Mesenchymal stem cell (in vitro differentiated cells and primary cell): ENCODE measurements around the gene WAPL.
A peak's percentile ranks its signal among the peaks of the same experiment; 100 is the strongest.

Source experiments
- DNase-seq: peaks from one replicate; pipeline ENCODE4 v3.0.0-alpha.2; 2013
- H2AFZ ChIP-seq: one replicate; pipeline ENCODE4 v1.6.1; 2013; ENCODE audit warnings: low read depth, mild to moderate bottlenecking, control low read depth, inconsistent platforms, low read length, moderate library complexity
- H2AK5ac ChIP-seq: 2 replicates; pipeline ENCODE4 v1.6.1; 2013; ENCODE audit warnings: low read length, moderate library complexity, mild to moderate bottlenecking, inconsistent platforms; ENCODE audit not compliant: severe bottlenecking
- H2BK120ac ChIP-seq: one replicate; pipeline ENCODE4 v1.6.1; 2013; ENCODE audit warnings: low read depth, mild to moderate bottlenecking, inconsistent platforms, low read length, moderate library complexity
- H2BK12ac ChIP-seq, 2 experiments: one replicate each; pipeline ENCODE4 v1.6.1; 2013; ENCODE audit warnings: inconsistent platforms in 2 of 2, low read length in 2 of 2, mild to moderate bottlenecking in 2 of 2, moderate library complexity in 2 of 2, control low read depth in 1 of 2
- H2BK15ac ChIP-seq: one replicate; pipeline ENCODE4 v1.6.1; 2013; ENCODE audit warnings: mild to moderate bottlenecking, low read depth, inconsistent platforms; ENCODE audit not compliant: poor library complexity, severe bottlenecking
- H2BK5ac ChIP-seq: 2 replicates; pipeline ENCODE4 v1.6.1; 2013; ENCODE audit warnings: low read depth, mild to moderate bottlenecking, low read length, control low read depth, inconsistent platforms; ENCODE audit not compliant: poor library complexity, severe bottlenecking
- H3K14ac ChIP-seq, 2 experiments: one replicate each; pipeline ENCODE4 v1.6.1; 2013; ENCODE audit warnings: inconsistent platforms in 2 of 2, low read length in 2 of 2, control low read depth in 1 of 2, mild to moderate bottlenecking in 1 of 2, moderate library complexity in 1 of 2
- H3K18ac ChIP-seq, 2 experiments: one replicate each; pipeline ENCODE4 v1.6.1; 2013; ENCODE audit warnings: inconsistent platforms in 2 of 2, low read length in 2 of 2, control low read depth in 1 of 2, low read depth in 1 of 2, mild to moderate bottlenecking in 1 of 2
- H3K23ac ChIP-seq, 2 experiments: one replicate each; pipeline ENCODE4 v1.6.1; 2013; ENCODE audit warnings: inconsistent platforms in 2 of 2, low read length in 2 of 2, mild to moderate bottlenecking in 2 of 2, moderate library complexity in 2 of 2, control low read depth in 1 of 2
- H3K27ac ChIP-seq: 2 replicates; pipeline ENCODE4 v1.5.1; 2013; ENCODE audit warnings: mild to moderate bottlenecking, moderate library complexity, low read length, control low read depth, inconsistent platforms; ENCODE audit not compliant: poor library complexity, severe bottlenecking
- H3K27me3 ChIP-seq, 2 experiments: 2 replicates each; pipeline versions ENCODE4 v1.6.1 to v1.7.0; 2013; ENCODE audit warnings: low read length in 2 of 2, mild to moderate bottlenecking in 2 of 2, moderate library complexity in 2 of 2, control low read depth in 1 of 2, inconsistent platforms in 1 of 2; ENCODE audit not compliant: control insufficient read depth in 1 of 2, insufficient read depth in 1 of 2
- H3K36me3 ChIP-seq, 2 experiments: 2 replicates each; pipeline versions ENCODE4 v1.6.1 to v1.7.0; 2013; ENCODE audit warnings: low read length in 2 of 2, control low read depth in 1 of 2, inconsistent platforms in 1 of 2, low read depth in 1 of 2, mild to moderate bottlenecking in 1 of 2; ENCODE audit not compliant: insufficient read depth in 2 of 2, control insufficient read depth in 1 of 2
- H3K4ac ChIP-seq, 2 experiments: one replicate each; pipeline ENCODE4 v1.6.1; 2013; ENCODE audit warnings: inconsistent platforms in 2 of 2, low read length in 2 of 2, mild to moderate bottlenecking in 2 of 2, moderate library complexity in 2 of 2, control low read depth in 1 of 2, low read depth in 1 of 2
- H3K4me1 ChIP-seq: 2 replicates; pipeline ENCODE4 v1.6.1; 2013; ENCODE audit warnings: low read depth, low read length, control low read depth; ENCODE audit not compliant: control insufficient read depth, insufficient read depth
- H3K4me2 ChIP-seq: 2 replicates; pipeline ENCODE4 v1.6.1; 2013; ENCODE audit warnings: low read length, mild to moderate bottlenecking, inconsistent platforms; ENCODE audit not compliant: poor library complexity, severe bottlenecking
- H3K4me3 ChIP-seq, 2 experiments: 2 replicates each; pipeline versions ENCODE4 v1.5.1 to v1.7.0; 2013; ENCODE audit warnings: low read length in 2 of 2, mild to moderate bottlenecking in 2 of 2, control low read depth in 1 of 2, low read depth in 1 of 2; ENCODE audit not compliant: insufficient read depth in 1 of 2
- H3K79me1 ChIP-seq: replicated peaks from 2 replicates; pipeline ENCODE4 v1.6.1; 2013; ENCODE audit warnings: mild to moderate bottlenecking, control low read depth, low read length, inconsistent platforms; ENCODE audit not compliant: poor library complexity, severe bottlenecking
- H3K9ac ChIP-seq: 2 replicates; pipeline ENCODE4 v1.7.0; 2013; ENCODE audit warnings: mild to moderate bottlenecking, low read length, moderate library complexity
- H3K9me3 ChIP-seq: 2 replicates; pipeline ENCODE4 v1.7.0; 2013; ENCODE audit warnings: mild to moderate bottlenecking, low read length; ENCODE audit not compliant: control insufficient read depth
- H4K8ac ChIP-seq: one replicate; pipeline ENCODE4 v1.6.1; 2013; ENCODE audit warnings: inconsistent platforms, mild to moderate bottlenecking, low read length, moderate library complexity
- H4K91ac ChIP-seq: one replicate; pipeline ENCODE4 v1.6.1; 2013; ENCODE audit warnings: mild to moderate bottlenecking, low read length, inconsistent platforms
- WGBS: methylation state at CpG from one replicate; pipeline ENCODE4 v1.1.7; 2013; ENCODE audit warnings: mixed read lengths; 5-methylcytosine and 5-hydroxymethylcytosine counted together

The WAPL gene

GRCh38 chr10:86451604-86451960 is 70.0 kb downstream of the WAPL start:
- no peak overlapping the region for H2BK5ac ChIP-seq
- peaks cover 19 to 78% of the 10 kb centered on the region in 2 experiments for H3K36me3 ChIP-seq
- no peak overlapping the region for H3K14ac ChIP-seq
- H3K79me1 ChIP-seq, result peaks cover 5% of the 10 kb centered on the region
- no peak overlapping the region for H3K18ac ChIP-seq
- H2AFZ ChIP-seq, result no peak overlapping the region
- H3K4me3 ChIP-seq, result no peak overlapping the region
- H2BK12ac ChIP-seq, result no peak overlapping the region
- H3K27me3 ChIP-seq, result no peaks in the 10 kb centered on the region
- peak overlapping the region; percentile 69 for H3K27ac ChIP-seq
- DNase-seq, result no peak
- no peak overlapping the region for H3K23ac ChIP-seq
- no peak overlapping the region for H3K4ac ChIP-seq
- no CpG with 5 or more reads among the region's 4 CpGs for WGBS
- no peak overlapping the region for H4K8ac ChIP-seq
- no peak overlapping the region for H3K4me2 ChIP-seq
- H2BK15ac ChIP-seq, result no peak overlapping the region
- H3K9me3 ChIP-seq, result no peaks in the 10 kb centered on the region
- no peak overlapping the region for H2BK120ac ChIP-seq
- no peak overlapping the region for H2AK5ac ChIP-seq
- H4K91ac ChIP-seq, result no peak overlapping the region
- no peak overlapping the region for H3K9ac ChIP-seq
- H3K4me1 ChIP-seq, result peaks cover 2% of the 10 kb centered on the region

DNA sequence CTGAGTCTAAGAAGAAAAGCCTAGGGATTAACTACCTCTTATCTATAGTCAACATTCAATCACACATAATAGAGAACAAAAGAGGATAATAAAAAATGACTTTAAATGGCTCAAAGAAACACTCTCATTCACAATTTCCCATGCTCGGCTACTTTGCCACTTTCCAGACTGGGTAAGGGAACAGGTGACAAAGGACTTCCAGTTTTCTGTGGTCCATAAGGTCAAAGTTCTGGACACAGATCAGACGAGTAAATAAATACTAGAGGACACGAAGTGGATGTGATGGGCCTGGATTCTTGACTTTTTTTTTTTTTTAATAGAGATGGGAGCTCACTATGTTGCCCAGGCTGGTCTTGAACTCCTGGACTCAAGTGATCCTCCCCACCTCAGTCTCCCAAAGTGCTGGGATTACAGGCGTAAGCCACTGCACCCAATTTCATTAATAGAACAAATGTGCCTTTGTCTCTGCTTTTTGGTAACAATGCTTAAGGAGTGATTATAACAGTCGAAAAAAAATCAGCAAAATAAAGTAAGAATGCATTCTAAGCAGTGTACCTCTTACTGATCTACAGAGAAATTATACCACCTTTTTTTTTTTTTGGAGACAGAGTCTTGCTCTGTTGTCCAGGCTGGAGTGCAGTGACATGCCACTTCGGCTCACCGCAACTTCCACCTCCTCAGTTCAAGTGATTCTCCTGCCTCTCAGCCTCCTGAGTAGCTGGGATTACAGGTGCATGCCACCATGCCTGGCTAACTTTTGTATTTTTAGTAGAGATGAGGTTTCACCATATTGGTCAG is 70.6 kb downstream of the WAPL start:
- Histone ChIP-seq H4K8ac (no peak overlapping the region), H2BK12ac (no peak overlapping the region), H3K23ac (no peak overlapping the region), H3K27ac (no peak overlapping the region), H2BK5ac (no peak overlapping the region), H3K9me3 (no peaks in the 10 kb centered on the region), H3K14ac (no peak overlapping the region), H3K79me1 (peaks cover 5% of the 10 kb centered on the region), H2BK120ac (no peak overlapping the region), H3K27me3 (no peaks in the 10 kb centered on the region), H3K4me2 (no peak overlapping the region), H3K9ac (no peak overlapping the region), H2AK5ac (no peak overlapping the region), H3K4me1 (peaks cover 2% of the 10 kb centered on the region), H3K4me3 (no peak overlapping the region), H3K4ac (no peak overlapping the region), H3K36me3 (peaks cover 19 to 75% of the 10 kb centered on the region in 2 experiments), H3K18ac (no peak overlapping the region), H2BK15ac (no peak overlapping the region), H4K91ac (no peak overlapping the region), H2AFZ (no peak overlapping the region)
- 92% methylated on average over 3 of the region's 7 CpGs for WGBS
- DNase-seq, result no peak

DNA sequence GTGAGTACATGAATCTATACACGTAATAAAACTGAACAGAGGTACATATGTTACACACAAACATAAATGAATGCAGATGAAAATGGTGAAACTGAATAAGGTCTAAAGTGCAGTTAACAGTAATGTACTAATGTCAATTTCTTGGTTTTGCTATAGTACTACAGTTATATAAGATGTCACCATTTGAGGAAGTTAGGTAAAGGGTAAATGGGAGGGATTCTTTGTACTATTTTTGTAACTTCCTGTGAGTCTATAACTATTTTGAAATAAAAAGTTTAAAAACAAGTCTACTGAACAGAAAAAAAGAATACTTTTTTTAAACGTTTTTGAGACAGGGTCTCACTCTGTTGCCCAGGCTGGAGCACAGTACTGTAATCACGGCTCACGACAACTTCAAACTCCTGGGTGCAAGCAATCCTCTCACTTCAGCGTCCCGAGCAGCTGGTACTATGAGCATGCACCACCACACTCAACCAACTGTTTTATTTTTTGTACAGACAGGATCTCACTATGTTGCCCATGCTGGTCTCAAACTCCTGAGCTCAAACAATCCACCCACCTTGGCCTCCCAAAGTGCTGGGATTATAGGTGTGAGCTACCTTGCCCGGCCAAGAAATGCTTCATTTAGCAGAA is 71.5 kb downstream of the WAPL start:
- H2BK15ac ChIP-seq, result no peak overlapping the region

DNA sequence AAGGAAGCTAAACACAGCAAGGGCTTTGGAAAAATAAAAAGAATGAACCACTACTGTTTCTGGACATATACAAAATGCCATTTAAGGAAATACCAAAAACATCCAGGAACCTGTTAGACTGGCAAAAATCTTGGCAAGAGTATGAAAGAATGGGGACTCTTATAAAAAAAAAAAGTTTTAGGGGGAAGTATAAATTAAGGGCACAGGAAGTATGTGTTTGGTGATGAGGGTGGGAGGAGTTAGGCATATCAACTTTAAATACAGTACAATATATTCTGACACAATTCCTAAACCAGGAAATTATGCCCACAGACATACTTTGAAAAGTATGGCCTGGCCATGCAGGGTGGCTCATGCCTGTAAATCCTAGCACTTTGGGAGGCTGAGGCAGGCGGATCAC is 74.2 kb downstream of the WAPL start:
- H3K23ac ChIP-seq, result no peak overlapping the region
- WGBS, result 100% methylated on average over 1 of the region's 1 CpG
- H3K79me1 ChIP-seq, result peaks cover 21% of the 10 kb centered on the region
- H3K9ac ChIP-seq, result peak overlapping the region; percentile 28
- H3K9me3 ChIP-seq, result no peaks in the 10 kb centered on the region
- H3K14ac ChIP-seq, result no peak overlapping the region
- no peak overlapping the region for H3K27ac ChIP-seq
- no peak for DNase-seq
- no peak overlapping the region for H2AFZ ChIP-seq
- no peak overlapping the region for H4K8ac ChIP-seq
- H3K4ac ChIP-seq, result no peak overlapping the region
- no peak overlapping the region for H3K4me3 ChIP-seq
- H3K4me2 ChIP-seq, result no peak overlapping the region
- H2BK15ac ChIP-seq, result no peak overlapping the region
- H2AK5ac ChIP-seq, result no peak overlapping the region
- H3K27me3 ChIP-seq, result no peaks in the 10 kb centered on the region
- no peak overlapping the region for H3K18ac ChIP-seq
- no peak overlapping the region for H2BK120ac ChIP-seq
- H3K4me1 ChIP-seq, result peaks cover 7% of the 10 kb centered on the region
- H4K91ac ChIP-seq, result no peak overlapping the region
- H2BK5ac ChIP-seq, result no peak overlapping the region
- no peak overlapping the region for H2BK12ac ChIP-seq
- H3K36me3 ChIP-seq, result peaks cover 23 to 81% of the 10 kb centered on the region in 2 experiments

More for the DNA sequence above, 71.5 kb downstream of the WAPL start:
- Histone ChIP-seq H2BK12ac (no peak overlapping the region), H4K91ac (no peak overlapping the region), H3K9me3 (no peaks in the 10 kb centered on the region), H3K79me1 (peaks cover 12% of the 10 kb centered on the region), H3K36me3 (peaks cover 24 to 81% of the 10 kb centered on the region in 2 experiments), H2BK5ac (no peak overlapping the region), H3K18ac (no peak overlapping the region), H4K8ac (no peak overlapping the region), H3K27ac (no peak overlapping the region), H2AFZ (no peak overlapping the region), H2BK120ac (no peak overlapping the region), H3K23ac (no peak overlapping the region), H3K4ac (no peak overlapping the region), H3K4me2 (no peak overlapping the region), H2AK5ac (no peak overlapping the region), H3K4me3 (no peak overlapping the region), H3K14ac (no peak overlapping the region), H3K4me1 (peaks cover 2% of the 10 kb centered on the region), H3K27me3 (no peaks in the 10 kb centered on the region), H3K9ac (no peak overlapping the region)
- WGBS, result 97% methylated on average over 6 of the region's 7 CpGs
- DNase-seq, result no peak
